ENCODE data around the gene MUC4.
"Not testable (repeated sequence)": the region's sequence is repeated elsewhere in the genome, so short reads cannot be mapped to it uniquely, and the experiment has no call there.

- not testable (repeated sequence) for TF ChIP-seq POLR2A, POLR2AphosphoS5 (IDR thresholded peaks at IDR 0.05; ENCODE audit: low read depth, low read length)
These were observed 88.8 kb downstream of the MUC4 start for GRCh38 chr3:195722996-195723345.

Measured in GM12892 (cell line).